GM21723 (cell line): Measurements from ENCODE around the gene CSH2.
"Not testable (repeated sequence)": the region's sequence is repeated elsewhere in the genome, so short reads cannot be mapped to it uniquely, and the experiment has no call there.

Experiments
- ATAC-seq: cut with Tn5 transposase; IDR thresholded peaks from one replicate; pipeline ENCODE4 v1.9.1; 2021; ENCODE audit warnings: mild to moderate bottlenecking, moderate library complexity; ENCODE audit not compliant: unreplicated experiment

CSH2 gene

GRCh38 chr17:63856425-63856824, 17.1 kb downstream of the CSH2 start:
- not testable (repeated sequence) for ATAC-seq

DNA sequence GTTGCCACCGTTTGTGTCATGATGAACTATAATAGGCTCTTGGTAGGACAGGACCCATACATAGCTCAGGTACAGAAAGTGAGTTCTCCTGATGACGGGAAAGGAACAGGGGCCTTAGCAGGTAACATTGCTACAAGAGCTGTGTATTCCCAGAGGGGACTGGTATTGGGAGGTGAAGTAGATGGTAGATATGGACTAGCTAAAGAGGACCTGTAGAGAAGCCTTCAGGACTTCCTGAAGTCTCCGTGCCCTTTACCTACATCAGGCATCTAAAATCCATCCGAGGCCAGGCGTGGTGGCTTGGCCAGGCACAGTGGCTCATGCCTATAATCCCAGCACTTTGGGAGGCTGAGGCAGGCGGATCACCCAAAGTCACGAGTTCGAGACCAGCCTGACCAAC, 18.3 kb downstream of the CSH2 start:
- no peak for ATAC-seq

GRCh38 chr17:63854709-63855108, 18.8 kb downstream of the CSH2 start:
- ATAC-seq, result no peak

GRCh38 chr17:63853260-63853659, 20.2 kb downstream of the CSH2 start:
- no peak for ATAC-seq

GRCh38 chr17:63850401-63850800, 23.1 kb downstream of the CSH2 start:
- no peak for ATAC-seq

- ATAC-seq, result peak; percentile 89
Measured at GRCh38 chr17:63848834-63849689, 24.4 kb downstream of the CSH2 start.

GRCh38 chr17:63847525-63848249, 25.8 kb downstream of the CSH2 start:
- no peak for ATAC-seq

DNA sequence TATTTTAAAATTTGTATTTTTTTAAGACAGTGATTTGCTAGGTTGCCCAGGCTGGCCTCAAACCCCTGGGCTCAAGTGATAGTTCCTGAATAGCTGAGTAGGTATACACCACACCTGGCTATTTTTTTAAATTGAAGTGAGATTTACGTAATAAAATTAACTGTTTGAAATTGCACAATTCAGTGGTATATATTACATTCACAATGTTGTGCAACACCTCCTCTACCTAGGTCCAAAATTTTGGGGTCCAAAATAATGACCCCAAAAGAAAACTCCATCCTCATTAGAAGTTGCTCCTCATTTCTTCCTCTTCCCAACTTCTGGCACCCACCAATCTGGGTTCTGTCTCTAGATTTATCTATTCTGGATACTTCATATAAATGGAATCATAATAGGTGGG, 28.0 kb downstream of the CSH2 start:
- no peak for ATAC-seq

- no peak for ATAC-seq
Measured at GRCh38 chr17:63843910-63844677, 29.4 kb downstream of the CSH2 start.

GRCh38 chr17:63843387-63843888, 30.0 kb downstream of the CSH2 start:
- ATAC-seq, result not testable (repeated sequence)

- peak; percentile 78 for ATAC-seq
Measured at GRCh38 chr17:63842540-63843386, 30.7 kb downstream of the CSH2 start, which contains the start of gene SMARCD2. Gene SMARCD2 (minus strand): TSS chr17:63842685. CDS start chr17:63842674, 11 bp downstream.

DNA sequence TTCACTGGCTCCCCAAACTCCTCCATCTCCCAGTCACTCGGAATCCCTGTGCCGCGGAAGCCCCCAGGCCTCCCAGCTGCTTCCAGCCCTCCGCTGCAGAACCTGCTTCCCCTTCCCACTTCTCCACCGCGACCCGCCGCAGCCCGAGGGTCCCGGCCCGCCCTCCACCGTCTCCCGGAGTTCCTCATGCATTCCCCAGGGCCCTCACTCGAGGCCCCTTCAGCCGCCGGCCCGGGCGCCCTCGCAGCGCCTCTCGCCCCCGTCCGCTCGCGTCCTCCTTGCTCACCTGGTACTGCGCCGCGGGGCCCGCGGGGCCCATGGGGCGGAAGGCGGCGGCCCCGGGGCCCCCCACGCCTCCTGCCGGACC, 31.3 kb downstream of the CSH2 start:
- peak; percentile 22 for ATAC-seq

- no peak for ATAC-seq
Measured at GRCh38 chr17:63841350-63842172, 31.9 kb downstream of the CSH2 start.

DNA sequence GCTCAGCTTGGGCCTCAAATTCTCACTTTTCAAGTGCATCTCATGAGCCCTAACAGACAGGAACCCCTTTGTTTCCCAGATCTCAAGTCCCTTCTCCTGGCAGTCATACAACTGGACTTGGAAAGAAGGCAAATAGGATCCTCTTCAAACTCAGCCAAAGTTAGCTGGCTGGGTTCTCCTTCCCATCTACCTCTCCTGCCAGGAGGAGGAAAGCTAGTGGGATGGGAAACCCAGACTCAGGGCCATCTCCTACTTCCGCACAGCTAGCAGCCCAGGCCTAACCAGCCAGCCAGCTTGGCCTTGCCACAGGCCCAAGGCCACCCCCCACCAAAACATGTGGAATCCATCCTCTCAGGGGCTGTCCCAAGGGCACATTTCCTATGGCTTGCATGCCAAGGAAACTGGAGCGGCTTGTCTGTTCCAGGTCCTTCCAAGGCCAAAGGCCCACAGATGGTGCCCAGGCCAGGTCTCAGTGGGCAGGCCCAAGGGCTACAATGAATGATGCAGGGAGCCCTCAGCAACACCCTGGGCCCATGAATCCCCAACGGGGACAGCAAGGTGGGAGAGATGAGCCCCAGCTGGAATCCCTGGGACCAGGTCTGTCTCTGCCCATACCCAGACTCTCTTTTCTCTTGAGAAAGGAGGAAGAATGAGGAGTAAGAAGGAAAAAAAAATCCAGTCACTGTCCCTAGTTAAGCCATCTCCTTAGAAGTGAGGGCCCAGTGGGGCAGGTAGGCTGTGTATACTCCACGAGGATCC, 32.7 kb downstream of the CSH2 start:
- no peak for ATAC-seq

DNA sequence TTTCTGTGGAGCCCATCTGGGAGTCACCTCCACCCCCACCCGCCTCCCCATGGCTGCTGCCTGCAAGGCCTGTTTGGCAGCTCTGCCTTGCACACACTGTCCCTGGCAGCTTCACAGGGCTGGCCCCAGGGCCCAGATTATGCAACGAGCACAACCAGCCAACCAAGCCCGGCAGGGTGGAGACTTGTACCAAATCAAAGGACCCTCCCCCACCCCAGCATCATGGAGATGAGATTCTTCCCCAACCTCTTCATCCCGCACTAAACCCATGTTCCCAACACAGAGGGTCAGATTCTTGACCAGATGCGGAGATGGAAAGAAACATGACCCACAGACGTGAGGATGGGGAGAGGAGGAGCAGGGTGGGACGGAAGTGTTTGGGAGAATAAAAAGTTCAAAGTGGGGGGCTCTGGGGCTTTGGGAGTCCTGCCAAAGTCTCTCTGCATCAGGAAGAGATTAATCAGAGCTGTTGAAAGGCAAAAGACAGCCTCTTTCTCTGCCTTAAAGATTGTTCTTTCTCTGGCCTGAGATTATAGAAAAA, 34.8 kb downstream of the CSH2 start:
- ATAC-seq, result no peak

- no peak for ATAC-seq
Measured at GRCh38 chr17:63837962-63838600, 35.4 kb downstream of the CSH2 start.

GRCh38 chr17:63837480-63837879, 36.0 kb downstream of the CSH2 start:
- no peak for ATAC-seq

GRCh38 chr17:63836811-63837210, 36.7 kb downstream of the CSH2 start:
- no peak for ATAC-seq
